ENCODE measurements around the gene MIEN1. TPM values are rescaled to one million over a fixed set of nuclear protein-coding genes. Genes with fewer than 3 reads are reported as not detected.

MIEN1 gene
- total RNA-seq, 1 donor, result 33.1 TPM

GRCh38 chr17:39679521-39680192, 50.7 kb downstream of the MIEN1 start:
- TF ChIP-seq, protein P1, sequence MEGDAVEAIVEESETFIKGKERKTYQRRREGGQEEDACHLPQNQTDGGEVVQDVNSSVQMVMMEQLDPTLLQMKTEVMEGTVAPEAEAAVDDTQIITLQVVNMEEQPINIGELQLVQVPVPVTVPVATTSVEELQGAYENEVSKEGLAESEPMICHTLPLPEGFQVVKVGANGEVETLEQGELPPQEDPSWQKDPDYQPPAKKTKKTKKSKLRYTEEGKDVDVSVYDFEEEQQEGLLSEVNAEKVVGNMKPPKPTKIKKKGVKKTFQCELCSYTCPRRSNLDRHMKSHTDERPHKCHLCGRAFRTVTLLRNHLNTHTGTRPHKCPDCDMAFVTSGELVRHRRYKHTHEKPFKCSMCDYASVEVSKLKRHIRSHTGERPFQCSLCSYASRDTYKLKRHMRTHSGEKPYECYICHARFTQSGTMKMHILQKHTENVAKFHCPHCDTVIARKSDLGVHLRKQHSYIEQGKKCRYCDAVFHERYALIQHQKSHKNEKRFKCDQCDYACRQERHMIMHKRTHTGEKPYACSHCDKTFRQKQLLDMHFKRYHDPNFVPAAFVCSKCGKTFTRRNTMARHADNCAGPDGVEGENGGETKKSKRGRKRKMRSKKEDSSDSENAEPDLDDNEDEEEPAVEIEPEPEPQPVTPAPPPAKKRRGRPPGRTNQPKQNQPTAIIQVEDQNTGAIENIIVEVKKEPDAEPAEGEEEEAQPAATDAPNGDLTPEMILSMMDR (IDR thresholded peaks at IDR 0.05; ENCODE audit: insufficient read depth, low read length), result no peak
- no peak overlapping the region for H3K4me3 ChIP-seq (ENCODE audit: low read depth, low read length)
- no peak for DNase-seq (ENCODE audit: low read depth)

Small RNAs within 50 kb of the gene (small RNA-seq; reads per million reads assigned to genes)
- gene MIR4728, result not detected

Other genes with a start within 250 kb of the MIEN1 start
- not detected in 2 replicates for gene NEUROD2, start 122.6 kb downstream of the MIEN1 start, total RNA-seq (ENCODE audit: low replicate concordance)
- gene PPP1R1B, start 103.6 kb downstream of the MIEN1 start, total RNA-seq (ENCODE audit: low replicate concordance), result 4.1 and 9.0 TPM in 2 replicates
- gene STARD3, start 93.4 kb downstream of the MIEN1 start, total RNA-seq (ENCODE audit: low replicate concordance), result 18.6 and 20.8 TPM in 2 replicates
- gene TCAP, start 65.2 kb downstream of the MIEN1 start, total RNA-seq (ENCODE audit: low replicate concordance), result 0.36 and 0.49 TPM in 2 replicates
- gene PNMT, start 62.1 kb downstream of the MIEN1 start, total RNA-seq (ENCODE audit: low replicate concordance), result not detected in 2 replicates
- gene PGAP3, start 42.5 kb downstream of the MIEN1 start, total RNA-seq (ENCODE audit: low replicate concordance), result 9.7 and 11.1 TPM in 2 replicates
- gene ERBB2, start 30.5 kb downstream of the MIEN1 start, total RNA-seq (ENCODE audit: low replicate concordance), result 37.4 and 67.0 TPM in 2 replicates
- 1.7 TPM in 1 of 2 replicates, not detected in the other for gene GRB7, start 7.4 kb upstream of the MIEN1 start, total RNA-seq (ENCODE audit: low replicate concordance)
- not detected in 2 replicates for gene IKZF3, start 133.8 kb upstream of the MIEN1 start, total RNA-seq (ENCODE audit: low replicate concordance)
- gene ZPBP2, start 137.7 kb upstream of the MIEN1 start, total RNA-seq (ENCODE audit: low replicate concordance), result not detected in 2 replicates
- 3.5 and 39.4 TPM in 2 replicates for gene GSDMB, start 188.1 kb upstream of the MIEN1 start, total RNA-seq (ENCODE audit: low replicate concordance)
- gene ORMDL3, start 197.1 kb upstream of the MIEN1 start, total RNA-seq (ENCODE audit: low replicate concordance), result 46.9 and 71.7 TPM in 2 replicates
- gene LRRC3C, start 197.2 kb upstream of the MIEN1 start, total RNA-seq (ENCODE audit: low replicate concordance), result not detected in 2 replicates
- not detected in 2 replicates for gene GSDMA, start 232.5 kb upstream of the MIEN1 start, total RNA-seq (ENCODE audit: low replicate concordance)

Measured in fibroblast of the aortic adventitia (primary cell).